HepG2 (cell line): ENCODE measurements around the gene SV2A. TPM values are rescaled to one million over a fixed set of nuclear protein-coding genes. Genes with fewer than 3 reads are reported as not detected.
A peak's percentile ranks its signal among the peaks of the same experiment; 100 is the strongest.

Experiments
- AHR ChIP-seq: IDR thresholded peaks from 2 replicates; pipeline ENCODE4 v1.6.1; 2018; ENCODE audit warnings: missing genetic modification reagents, missing compliant biosample characterization
- BCL6 ChIP-seq: IDR thresholded peaks from 2 replicates; pipeline ENCODE4 v1.6.1; 2016; ENCODE audit warnings: missing genetic modification reagents, missing compliant biosample characterization
- BCLAF1 ChIP-seq: fragments of 450-650 bp; IDR thresholded peaks from 2 replicates; pipeline ENCODE4 v1.6.1; 2017; ENCODE audit warnings: mild to moderate bottlenecking
- BHLHE40 ChIP-seq: IDR thresholded peaks from 2 replicates; pipeline ENCODE4 v1.6.1; 2011; ENCODE audit warnings: low read length, improper control_type of control experiment
- CHD2 ChIP-seq: IDR thresholded peaks from 2 replicates; pipeline ENCODE4 v1.6.1; 2011; ENCODE audit warnings: low read depth, low read length, improper control_type of control experiment
- E2F1 ChIP-seq: sonication (generic); formaldehyde crosslinking; IDR thresholded peaks from 2 replicates; pipeline ENCODE4 v1.5.0; 2020; ENCODE audit warnings: missing genetic modification reagents
- ESRRA ChIP-seq: sonication (generic); formaldehyde crosslinking; IDR thresholded peaks from 2 replicates; pipeline ENCODE4 v1.5.1; 2020; ENCODE audit warnings: mild to moderate bottlenecking, low read depth, missing genetic modification reagents
- KDM1A ChIP-seq: IDR thresholded peaks from 2 replicates; pipeline ENCODE4 v1.6.1; 2016; ENCODE audit warnings: missing compliant biosample characterization
- RELA ChIP-seq: sonication (generic); formaldehyde crosslinking; IDR thresholded peaks from 2 replicates; pipeline ENCODE4 v1.4.0; 2020; ENCODE audit warnings: missing genetic modification reagents
- SPEN ChIP-seq: sonication (generic); formaldehyde crosslinking; IDR thresholded peaks from 2 replicates; pipeline ENCODE4 v1.5.1; 2020; ENCODE audit warnings: low read depth, mild to moderate bottlenecking, missing genetic modification reagents
- SSRP1 ChIP-seq: IDR thresholded peaks from 2 replicates; pipeline ENCODE4 v1.6.1; 2016; ENCODE audit warnings: control low read depth
- ZFX ChIP-seq: sonication (generic); formaldehyde crosslinking; IDR thresholded peaks from 2 replicates; pipeline ENCODE4 v1.4.0; 2020; ENCODE audit warnings: mild to moderate bottlenecking, low read depth, missing genetic modification reagents, moderate library complexity
- ZNF121 ChIP-seq: sonication (generic); formaldehyde crosslinking; IDR thresholded peaks from 2 replicates; pipeline ENCODE4 v1.5.0; 2020; ENCODE audit warnings: mild to moderate bottlenecking, missing genetic modification reagents
- ZNF138 ChIP-seq: sonication (generic); formaldehyde crosslinking; IDR thresholded peaks from 2 replicates; pipeline ENCODE4 v1.5.0; 2020; ENCODE audit warnings: mild to moderate bottlenecking, low read depth, missing genetic modification reagents
- ZNF576 ChIP-seq: sonication (generic); formaldehyde crosslinking; IDR thresholded peaks from 2 replicates; pipeline ENCODE4 v1.4.0; 2020; ENCODE audit warnings: mild to moderate bottlenecking, missing genetic modification reagents
- polyA plus RNA-seq, 8 experiments: library from polyadenylated mRNA; depleted of rRNA in 3 of 8; stranded (reverse) in 7 of 8; unstranded in 1 of 8; fragments of >200 nt; fragmentation: Illumina TruSeq in 4 of 8; extraction: Trizol in 4 of 8; gene quantifications; 2 replicates each; pipeline versions ENCODE4 v1.2.1 to v1.2.3, GENCODE V29; 2011 to 2016; ENCODE audit warnings: low read depth in 4 of 8, missing spikeins in 1 of 8, mixed read lengths in 1 of 8; ENCODE audit not compliant: insufficient read depth in 1 of 8
- total RNA-seq, 5 experiments: library from RNA; depleted of rRNA; stranded (reverse); fragments of >200 nt; fragmentation: Illumina TruSeq; extraction: Trizol; gene quantifications; 2 replicates each; pipeline ENCODE4 v1.2.3, GENCODE V29; 2016; ENCODE audit warnings: low read depth in 1 of 5
- TF ChIP-seq, protein P1 (sequence below): sonication (generic); formaldehyde crosslinking; IDR thresholded peaks from 2 replicates; pipeline ENCODE4 v1.8.0; 2022; ENCODE audit warnings: mild to moderate bottlenecking, missing genetic modification reagents, moderate library complexity
- TF ChIP-seq, protein P2 (sequence below): sonication (generic); formaldehyde crosslinking; IDR thresholded peaks from 2 replicates; pipeline ENCODE4 v1.8.0; 2022; ENCODE audit warnings: mild to moderate bottlenecking, missing genetic modification reagents, moderate library complexity
- TF ChIP-seq, protein P3 (sequence below): sonication (generic); formaldehyde crosslinking; IDR thresholded peaks from 2 replicates; pipeline ENCODE4 v1.4.0; 2020; ENCODE audit warnings: missing genetic modification reagents, mild to moderate bottlenecking, borderline replicate concordance

The SV2A gene
- total and polyA plus RNA-seq, 2 of the 13 experiments (the other 11 are each of a cell fraction or from before 2014, with no cell fraction given), result 0.84 to 1.9 TPM

DNA sequence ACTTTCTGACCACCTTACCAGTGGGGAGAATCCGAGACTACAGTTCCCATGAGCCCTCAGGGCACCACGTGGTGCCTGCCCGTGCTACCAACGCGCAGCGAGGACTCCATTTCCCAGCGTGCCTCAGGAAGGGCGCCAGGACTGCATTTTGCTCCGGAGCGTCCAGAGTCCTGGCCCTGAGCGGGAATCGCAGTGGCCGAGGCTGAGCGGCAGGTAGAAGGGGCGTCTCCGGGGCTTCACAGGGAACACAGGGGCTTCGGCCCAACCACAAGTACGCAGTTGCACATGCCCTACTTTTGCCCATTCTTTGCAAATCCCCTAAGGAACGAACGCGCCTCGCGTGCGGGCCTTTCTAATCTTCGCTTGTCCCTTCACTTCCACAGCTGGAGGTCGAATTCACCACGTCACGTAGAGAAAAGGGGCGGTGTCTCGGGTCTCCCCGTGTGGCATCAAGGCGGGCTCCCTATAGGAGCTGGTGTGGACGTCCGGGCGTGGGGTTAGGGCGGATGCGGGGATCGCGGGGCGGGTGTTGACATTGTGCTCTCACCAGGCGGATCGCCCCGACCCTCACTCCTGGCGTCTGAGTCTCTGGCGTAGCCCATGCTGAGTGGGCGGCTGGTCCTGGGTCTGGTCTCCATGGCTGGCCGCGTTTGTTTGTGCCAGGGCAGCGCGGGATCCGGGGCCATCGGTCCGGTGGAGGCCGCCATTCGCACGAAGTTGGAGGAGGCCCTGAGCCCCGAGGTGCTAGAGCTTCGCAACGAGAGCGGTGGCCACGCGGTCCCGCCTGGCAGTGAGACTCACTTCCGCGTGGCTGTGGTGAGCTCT lies 18.0 kb downstream of the SV2A start, which contains the start of gene BOLA1 (continued):
- TF ChIP-seq, protein P1, sequence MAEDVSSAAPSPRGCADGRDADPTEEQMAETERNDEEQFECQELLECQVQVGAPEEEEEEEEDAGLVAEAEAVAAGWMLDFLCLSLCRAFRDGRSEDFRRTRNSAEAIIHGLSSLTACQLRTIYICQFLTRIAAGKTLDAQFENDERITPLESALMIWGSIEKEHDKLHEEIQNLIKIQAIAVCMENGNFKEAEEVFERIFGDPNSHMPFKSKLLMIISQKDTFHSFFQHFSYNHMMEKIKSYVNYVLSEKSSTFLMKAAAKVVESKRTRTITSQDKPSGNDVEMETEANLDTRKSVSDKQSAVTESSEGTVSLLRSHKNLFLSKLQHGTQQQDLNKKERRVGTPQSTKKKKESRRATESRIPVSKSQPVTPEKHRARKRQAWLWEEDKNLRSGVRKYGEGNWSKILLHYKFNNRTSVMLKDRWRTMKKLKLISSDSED (CRISPR knock-in tag), result no peak
- TF ChIP-seq ZNF138 (CRISPR knock-in tag), result no peak; the same call in 1 of the 2 replicates
- no peak for TF ChIP-seq ZNF576 (CRISPR knock-in tag)
- peak; percentile 45; the same call in 1 of the 2 replicates for TF ChIP-seq BHLHE40
- no peak for TF ChIP-seq SSRP1 (CRISPR knock-in tag)
- TF ChIP-seq AHR (CRISPR knock-in tag), result peak; percentile 83; the same call in 1 of the 2 replicates
- peak; percentile 91 for TF ChIP-seq E2F1 (CRISPR knock-in tag)
- peak; percentile 76 for TF ChIP-seq ZFX (CRISPR knock-in tag)
- TF ChIP-seq BCL6 (CRISPR knock-in tag), result peak; percentile 6; the same call in 1 of the 2 replicates
- no peak for TF ChIP-seq ZNF121
- no peak for TF ChIP-seq KDM1A (CRISPR knock-in tag)
- TF ChIP-seq, protein P2, sequence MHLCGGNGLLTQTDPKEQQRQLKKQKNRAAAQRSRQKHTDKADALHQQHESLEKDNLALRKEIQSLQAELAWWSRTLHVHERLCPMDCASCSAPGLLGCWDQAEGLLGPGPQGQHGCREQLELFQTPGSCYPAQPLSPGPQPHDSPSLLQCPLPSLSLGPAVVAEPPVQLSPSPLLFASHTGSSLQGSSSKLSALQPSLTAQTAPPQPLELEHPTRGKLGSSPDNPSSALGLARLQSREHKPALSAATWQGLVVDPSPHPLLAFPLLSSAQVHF, result 0 out of 2 replicates have a peak, but pooled peaks have one; percentile 43
- TF ChIP-seq BCLAF1, result no peak
- no peak for TF ChIP-seq RELA (CRISPR knock-in tag)
- TF ChIP-seq SPEN (CRISPR knock-in tag), result no peak
- TF ChIP-seq, protein P3, sequence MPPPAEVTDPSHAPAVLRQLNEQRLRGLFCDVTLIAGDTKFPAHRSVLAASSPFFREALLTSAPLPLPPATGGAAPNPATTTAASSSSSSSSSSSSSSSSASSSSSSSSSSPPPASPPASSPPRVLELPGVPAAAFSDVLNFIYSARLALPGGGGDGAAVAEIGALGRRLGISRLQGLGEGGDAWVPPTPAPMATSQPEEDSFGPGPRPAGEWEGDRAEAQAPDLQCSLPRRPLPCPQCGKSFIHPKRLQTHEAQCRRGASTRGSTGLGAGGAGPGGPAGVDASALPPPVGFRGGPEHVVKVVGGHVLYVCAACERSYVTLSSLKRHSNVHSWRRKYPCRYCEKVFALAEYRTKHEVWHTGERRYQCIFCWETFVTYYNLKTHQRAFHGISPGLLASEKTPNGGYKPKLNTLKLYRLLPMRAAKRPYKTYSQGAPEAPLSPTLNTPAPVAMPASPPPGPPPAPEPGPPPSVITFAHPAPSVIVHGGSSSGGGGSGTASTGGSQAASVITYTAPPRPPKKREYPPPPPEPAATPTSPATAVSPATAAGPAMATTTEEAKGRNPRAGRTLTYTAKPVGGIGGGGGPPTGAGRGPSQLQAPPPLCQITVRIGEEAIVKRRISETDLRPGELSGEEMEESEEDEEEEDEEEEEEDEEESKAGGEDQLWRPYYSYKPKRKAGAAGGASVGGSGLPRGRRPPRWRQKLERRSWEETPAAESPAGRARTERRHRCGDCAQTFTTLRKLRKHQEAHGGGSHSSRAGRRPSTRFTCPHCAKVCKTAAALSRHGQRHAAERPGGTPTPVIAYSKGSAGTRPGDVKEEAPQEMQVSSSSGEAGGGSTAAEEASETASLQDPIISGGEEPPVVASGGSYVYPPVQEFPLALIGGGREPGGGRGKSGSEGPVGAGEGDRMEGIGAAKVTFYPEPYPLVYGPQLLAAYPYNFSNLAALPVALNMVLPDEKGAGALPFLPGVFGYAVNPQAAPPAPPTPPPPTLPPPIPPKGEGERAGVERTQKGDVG, result peak; percentile 78; the same call in 1 of the 2 replicates
- TF ChIP-seq CHD2, result no peak
- TF ChIP-seq ESRRA (CRISPR knock-in tag), result 0 out of 2 replicates have a peak, but pooled peaks have one; percentile 27
